ENCODE measurements around the gene UNC119. TPM values are rescaled to one million over a fixed set of nuclear protein-coding genes. Genes with fewer than 3 reads are reported as not detected.

UNC119 gene
- total and polyA plus RNA-seq, 4 donors, result 14.0 to 20.0 (median 16.1) TPM

DNA sequence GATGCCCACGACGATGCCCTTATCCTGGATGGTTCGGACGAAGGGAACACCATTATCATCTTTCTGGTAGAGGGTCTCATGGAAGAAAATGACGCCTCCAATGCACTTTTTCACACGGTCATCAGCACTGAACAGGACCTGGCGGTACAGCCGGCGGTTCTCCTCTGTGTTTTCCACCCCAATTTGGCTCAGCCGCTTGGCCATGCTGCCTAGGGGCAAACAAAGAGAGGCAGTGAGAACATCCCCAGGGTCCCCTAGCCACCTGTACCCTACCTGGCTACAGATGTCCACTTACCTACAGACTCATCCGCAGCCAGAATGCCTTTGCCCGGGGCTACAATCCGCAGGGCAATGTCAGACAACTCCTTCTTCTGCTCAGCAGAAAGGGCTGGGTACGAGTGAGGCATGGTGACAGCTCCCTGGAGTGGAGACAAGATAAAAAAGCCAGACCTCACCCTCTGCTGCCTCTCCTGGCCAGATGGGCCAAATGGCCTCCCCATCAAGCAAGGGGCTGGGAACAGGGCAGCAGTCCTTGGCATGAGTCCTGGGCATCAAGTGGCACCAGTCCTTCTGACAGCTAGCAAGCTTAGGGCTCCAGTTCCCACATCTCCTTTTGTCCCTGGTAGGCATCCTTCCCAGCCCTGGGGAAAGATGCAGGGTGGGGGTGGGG, 22.8 kb upstream of the UNC119 start:
- Histone ChIP-seq H3K36me3 (ENCODE audit: control insufficient read depth in 4 of 4, insufficient read depth in 3 of 4, low read depth in 1 of 4, low read length in 3 of 4) (peaks cover 0 to 9% (median 3%) of the 10 kb centered on the region in 4 donors), H3K27me3 (ENCODE audit: control insufficient read depth in 4 of 4, insufficient read depth in 4 of 4, low read length in 3 of 4) (no peaks in the 10 kb centered on the region), H3K9me3 (ENCODE audit: control insufficient read depth in 4 of 4, low read length in 3 of 4) (no peaks in the 10 kb centered on the region), H3K4me1 (ENCODE audit: control insufficient read depth in 4 of 4, insufficient read depth in 4 of 4, low read length in 3 of 4) (peaks cover 15 to 36% (median 31%) of the 10 kb centered on the region in 4 donors), H3K9ac (ENCODE audit: low read depth in 1 of 2, low read length in 2 of 2) (no peak overlapping the region), H3K4me3 (ENCODE audit: low read depth in 1 of 3, low read length in 3 of 3) (no peak overlapping the region), H3K27ac (ENCODE audit: low read depth in 1 of 2, low read length in 2 of 2) (no peak overlapping the region)
- DNase-seq (ENCODE audit: low spot score), result no peak
- no peak for TF ChIP-seq TAF1 (conservative IDR thresholded peaks at IDR 0.05)
- TF ChIP-seq SP1 (IDR thresholded peaks at IDR 0.05), result no peak
- TF ChIP-seq EGR1 (IDR thresholded peaks at IDR 0.05; ENCODE audit: low read depth in 2 of 2), result no peak
- 98% methylated on average over 14 of the region's 14 CpGs for WGBS

DNA sequence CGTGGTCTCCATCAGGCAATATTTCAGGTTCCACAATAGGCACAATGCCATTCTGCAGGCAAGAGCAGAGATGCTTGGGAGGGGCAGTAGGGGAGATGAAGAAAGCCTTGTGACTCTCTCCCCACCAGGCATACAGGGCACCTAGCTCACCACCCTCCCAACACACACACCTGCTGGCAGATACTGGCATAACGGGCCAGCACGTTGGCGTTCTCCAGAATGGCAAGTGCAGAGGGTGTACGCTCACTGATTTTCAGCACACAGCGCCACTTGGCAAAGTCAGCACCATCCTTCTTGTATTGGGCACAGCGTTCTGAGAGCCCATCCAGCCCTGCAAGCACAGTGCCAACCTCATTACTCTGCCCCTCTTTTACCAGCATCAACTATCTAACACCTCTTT, 22.1 kb upstream of the UNC119 start:
- Histone ChIP-seq H3K4me3 (ENCODE audit: low read depth in 1 of 3, low read length in 3 of 3) (no peak overlapping the region), H3K9me3 (ENCODE audit: control insufficient read depth in 4 of 4, low read length in 3 of 4) (no peaks in the 10 kb centered on the region), H3K27ac (ENCODE audit: low read depth in 1 of 2, low read length in 2 of 2) (no peak overlapping the region), H3K36me3 (ENCODE audit: control insufficient read depth in 4 of 4, insufficient read depth in 3 of 4, low read depth in 1 of 4, low read length in 3 of 4) (peaks cover 0 to 9% (median 3%) of the 10 kb centered on the region in 4 donors), H3K27me3 (ENCODE audit: control insufficient read depth in 4 of 4, insufficient read depth in 4 of 4, low read length in 3 of 4) (no peaks in the 10 kb centered on the region), H3K4me1 (ENCODE audit: control insufficient read depth in 4 of 4, insufficient read depth in 4 of 4, low read length in 3 of 4) (peaks cover 18 to 39% (median 32%) of the 10 kb centered on the region in 4 donors), H3K9ac (ENCODE audit: low read depth in 1 of 2, low read length in 2 of 2) (no peak overlapping the region)
- 91% methylated on average over 7 of the region's 7 CpGs for WGBS
- no peak for DNase-seq (ENCODE audit: low spot score)
- TF ChIP-seq, protein P1, sequence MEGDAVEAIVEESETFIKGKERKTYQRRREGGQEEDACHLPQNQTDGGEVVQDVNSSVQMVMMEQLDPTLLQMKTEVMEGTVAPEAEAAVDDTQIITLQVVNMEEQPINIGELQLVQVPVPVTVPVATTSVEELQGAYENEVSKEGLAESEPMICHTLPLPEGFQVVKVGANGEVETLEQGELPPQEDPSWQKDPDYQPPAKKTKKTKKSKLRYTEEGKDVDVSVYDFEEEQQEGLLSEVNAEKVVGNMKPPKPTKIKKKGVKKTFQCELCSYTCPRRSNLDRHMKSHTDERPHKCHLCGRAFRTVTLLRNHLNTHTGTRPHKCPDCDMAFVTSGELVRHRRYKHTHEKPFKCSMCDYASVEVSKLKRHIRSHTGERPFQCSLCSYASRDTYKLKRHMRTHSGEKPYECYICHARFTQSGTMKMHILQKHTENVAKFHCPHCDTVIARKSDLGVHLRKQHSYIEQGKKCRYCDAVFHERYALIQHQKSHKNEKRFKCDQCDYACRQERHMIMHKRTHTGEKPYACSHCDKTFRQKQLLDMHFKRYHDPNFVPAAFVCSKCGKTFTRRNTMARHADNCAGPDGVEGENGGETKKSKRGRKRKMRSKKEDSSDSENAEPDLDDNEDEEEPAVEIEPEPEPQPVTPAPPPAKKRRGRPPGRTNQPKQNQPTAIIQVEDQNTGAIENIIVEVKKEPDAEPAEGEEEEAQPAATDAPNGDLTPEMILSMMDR (IDR thresholded peaks at IDR 0.05; ENCODE audit: low read depth, low read length, missing input control), result peak; percentile 3
- TF ChIP-seq, protein P2, sequence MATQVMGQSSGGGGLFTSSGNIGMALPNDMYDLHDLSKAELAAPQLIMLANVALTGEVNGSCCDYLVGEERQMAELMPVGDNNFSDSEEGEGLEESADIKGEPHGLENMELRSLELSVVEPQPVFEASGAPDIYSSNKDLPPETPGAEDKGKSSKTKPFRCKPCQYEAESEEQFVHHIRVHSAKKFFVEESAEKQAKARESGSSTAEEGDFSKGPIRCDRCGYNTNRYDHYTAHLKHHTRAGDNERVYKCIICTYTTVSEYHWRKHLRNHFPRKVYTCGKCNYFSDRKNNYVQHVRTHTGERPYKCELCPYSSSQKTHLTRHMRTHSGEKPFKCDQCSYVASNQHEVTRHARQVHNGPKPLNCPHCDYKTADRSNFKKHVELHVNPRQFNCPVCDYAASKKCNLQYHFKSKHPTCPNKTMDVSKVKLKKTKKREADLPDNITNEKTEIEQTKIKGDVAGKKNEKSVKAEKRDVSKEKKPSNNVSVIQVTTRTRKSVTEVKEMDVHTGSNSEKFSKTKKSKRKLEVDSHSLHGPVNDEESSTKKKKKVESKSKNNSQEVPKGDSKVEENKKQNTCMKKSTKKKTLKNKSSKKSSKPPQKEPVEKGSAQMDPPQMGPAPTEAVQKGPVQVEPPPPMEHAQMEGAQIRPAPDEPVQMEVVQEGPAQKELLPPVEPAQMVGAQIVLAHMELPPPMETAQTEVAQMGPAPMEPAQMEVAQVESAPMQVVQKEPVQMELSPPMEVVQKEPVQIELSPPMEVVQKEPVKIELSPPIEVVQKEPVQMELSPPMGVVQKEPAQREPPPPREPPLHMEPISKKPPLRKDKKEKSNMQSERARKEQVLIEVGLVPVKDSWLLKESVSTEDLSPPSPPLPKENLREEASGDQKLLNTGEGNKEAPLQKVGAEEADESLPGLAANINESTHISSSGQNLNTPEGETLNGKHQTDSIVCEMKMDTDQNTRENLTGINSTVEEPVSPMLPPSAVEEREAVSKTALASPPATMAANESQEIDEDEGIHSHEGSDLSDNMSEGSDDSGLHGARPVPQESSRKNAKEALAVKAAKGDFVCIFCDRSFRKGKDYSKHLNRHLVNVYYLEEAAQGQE (IDR thresholded peaks at IDR 0.05), result no peak

DNA sequence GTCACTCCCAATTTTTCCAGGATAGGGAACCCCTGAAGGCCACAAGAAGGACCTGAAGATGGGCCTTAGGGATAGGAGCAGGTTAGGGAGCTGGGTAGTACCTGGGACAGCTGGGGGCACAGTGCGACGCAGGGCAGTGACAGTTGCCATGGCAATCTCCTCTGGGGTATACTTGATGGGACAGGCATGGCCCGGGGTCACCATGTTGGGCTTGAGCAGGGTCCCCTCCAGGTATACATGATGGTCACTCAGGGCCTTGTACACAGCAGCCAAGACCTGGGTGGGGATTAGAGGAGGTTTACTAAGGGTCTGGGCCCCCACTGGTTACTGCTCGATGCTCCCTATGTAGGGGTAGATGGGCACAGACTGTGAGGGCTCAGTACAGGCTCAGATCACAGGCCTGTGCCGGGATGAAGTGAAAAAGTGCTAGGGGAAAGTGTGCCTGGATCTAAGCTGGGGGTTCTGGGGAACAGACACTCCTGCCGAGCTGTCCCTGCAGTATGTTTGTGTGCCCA, 21.6 kb upstream of the UNC119 start:
- Histone ChIP-seq H3K36me3 (ENCODE audit: control insufficient read depth in 4 of 4, insufficient read depth in 3 of 4, low read depth in 1 of 4, low read length in 3 of 4) (peaks cover 0 to 7% (median 2%) of the 10 kb centered on the region in 4 donors), H3K27me3 (ENCODE audit: control insufficient read depth in 4 of 4, insufficient read depth in 4 of 4, low read length in 3 of 4) (no peaks in the 10 kb centered on the region), H3K4me3 (ENCODE audit: low read depth in 1 of 3, low read length in 3 of 3) (no peak overlapping the region), H3K9me3 (ENCODE audit: control insufficient read depth in 4 of 4, low read length in 3 of 4) (no peaks in the 10 kb centered on the region), H3K27ac (ENCODE audit: low read depth in 1 of 2, low read length in 2 of 2) (no peak overlapping the region), H3K4me1 (ENCODE audit: control insufficient read depth in 4 of 4, insufficient read depth in 4 of 4, low read length in 3 of 4) (peaks cover 18 to 39% (median 32%) of the 10 kb centered on the region in 4 donors), H3K9ac (ENCODE audit: low read depth in 1 of 2, low read length in 2 of 2) (no peak overlapping the region)
- WGBS, result 96% methylated on average over 6 of the region's 6 CpGs
- DNase-seq (ENCODE audit: low spot score), result no peak
- TF ChIP-seq EGR1 (IDR thresholded peaks at IDR 0.05; ENCODE audit: low read depth in 2 of 2) (no peak), FOXA1 (IDR thresholded peaks at IDR 0.05) (no peak), YY1 (IDR thresholded peaks at IDR 0.05) (no peak), GABPA (IDR thresholded peaks at IDR 0.05 in 1 of 2, conservative IDR thresholded peaks at IDR 0.05 in 1 of 2) (no peak), FOXA2 (IDR thresholded peaks at IDR 0.05) (no peak), HNF4A (conservative IDR thresholded peaks at IDR 0.05) (no peak)
- TF ChIP-seq, protein P3, sequence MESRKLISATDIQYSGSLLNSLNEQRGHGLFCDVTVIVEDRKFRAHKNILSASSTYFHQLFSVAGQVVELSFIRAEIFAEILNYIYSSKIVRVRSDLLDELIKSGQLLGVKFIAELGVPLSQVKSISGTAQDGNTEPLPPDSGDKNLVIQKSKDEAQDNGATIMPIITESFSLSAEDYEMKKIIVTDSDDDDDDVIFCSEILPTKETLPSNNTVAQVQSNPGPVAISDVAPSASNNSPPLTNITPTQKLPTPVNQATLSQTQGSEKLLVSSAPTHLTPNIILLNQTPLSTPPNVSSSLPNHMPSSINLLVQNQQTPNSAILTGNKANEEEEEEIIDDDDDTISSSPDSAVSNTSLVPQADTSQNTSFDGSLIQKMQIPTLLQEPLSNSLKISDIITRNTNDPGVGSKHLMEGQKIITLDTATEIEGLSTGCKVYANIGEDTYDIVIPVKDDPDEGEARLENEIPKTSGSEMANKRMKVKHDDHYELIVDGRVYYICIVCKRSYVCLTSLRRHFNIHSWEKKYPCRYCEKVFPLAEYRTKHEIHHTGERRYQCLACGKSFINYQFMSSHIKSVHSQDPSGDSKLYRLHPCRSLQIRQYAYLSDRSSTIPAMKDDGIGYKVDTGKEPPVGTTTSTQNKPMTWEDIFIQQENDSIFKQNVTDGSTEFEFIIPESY (IDR thresholded peaks at IDR 0.05), result no peak
- TF ChIP-seq, protein P1 (IDR thresholded peaks at IDR 0.05; ENCODE audit: low read depth, low read length, missing input control), result no peak
- TF ChIP-seq, protein P4, sequence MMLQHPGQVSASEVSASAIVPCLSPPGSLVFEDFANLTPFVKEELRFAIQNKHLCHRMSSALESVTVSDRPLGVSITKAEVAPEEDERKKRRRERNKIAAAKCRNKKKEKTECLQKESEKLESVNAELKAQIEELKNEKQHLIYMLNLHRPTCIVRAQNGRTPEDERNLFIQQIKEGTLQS (IDR thresholded peaks at IDR 0.05), result no peak
